Right lobe of liver (tissue), 4 donors: ENCODE results near the gene WAS.

Experiments used
- CTCF ChIP-seq, 4 donors: fragments of 200-600 bp in 3 of 4; fragments of 450-650 bp in 1 of 4; IDR thresholded peaks; one replicate each; pipeline versions ENCODE4 v1.5.1 to v1.8.0; 2016 to 2022; ENCODE audit warnings: antibody characterized with exemption in 4 of 4, mild to moderate bottlenecking in 2 of 4
- POLR2A ChIP-seq: fragments of 450-650 bp; IDR thresholded peaks from one replicate; pipeline ENCODE4 v1.6.1; 2017; ENCODE audit warnings: antibody characterized with exemption, mild to moderate bottlenecking
- donor health status: DM: no; HTN: no; CAD: no.
- donor health status: DM: no; HTN: no; CAD: no.
- donor health status: DM: no; HTN: yes; CAD: no.

- TF ChIP-seq CTCF (IDR thresholded peaks at IDR 0.05) (no peak), POLR2A (no peak)
Measured at GRCh38 chrX:48715876-48716502, 32.4 kb downstream of the WAS start.
